Epithelial cell of proximal tubule (primary cell): ENCODE data around the gene DRAXIN. TPM values are rescaled to one million over a fixed set of nuclear protein-coding genes. Genes with fewer than 3 reads are reported as not detected.

Source experiments
- DNase-seq: peaks from one replicate; pipeline ENCODE4 v3.0.0-alpha.2; 2011; ENCODE audit warnings: low read depth
- H3K4me3 ChIP-seq: 2 replicates; pipeline ENCODE4 v1.5.1; 2011; ENCODE audit warnings: low read depth, mild to moderate bottlenecking, low read length
- CTCF ChIP-seq: conservative IDR thresholded peaks from 2 replicates; pipeline ENCODE4 v1.5.1; 2012; ENCODE audit warnings: low read depth, mild to moderate bottlenecking, low read length
- total RNA-seq: library from RNA; depleted of rRNA; stranded (reverse); fragments of >200 nt; gene quantifications from 2 replicates; pipeline ENCODE4 v1.2.3, GENCODE V29; 2015

DRAXIN gene
- total RNA-seq, 1 donor from 2014 or later = 0.12 TPM

DNA sequence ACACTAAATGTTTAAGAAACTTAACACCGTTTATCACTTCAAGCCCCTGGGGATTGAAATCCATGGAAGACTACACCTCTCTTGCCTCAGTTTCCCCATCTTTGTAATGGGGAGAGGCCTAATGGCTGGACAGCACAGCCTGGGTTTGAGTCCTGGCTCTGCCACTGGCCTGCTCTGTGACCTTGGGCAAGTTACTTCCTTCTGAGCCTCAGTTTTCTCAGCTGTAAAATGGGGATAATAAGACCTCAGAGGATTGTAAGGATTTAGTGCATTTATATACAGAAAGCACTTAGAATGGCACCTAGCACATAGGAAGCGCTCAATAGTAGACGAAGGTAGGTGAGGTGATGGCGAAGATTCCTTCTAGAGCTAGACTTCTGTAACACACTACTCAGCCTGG, 50.0 kb downstream of the DRAXIN start:
- no peak overlapping the region for H3K4me3 ChIP-seq
- TF ChIP-seq CTCF = no peak
- DNase-seq = no peak

DNA sequence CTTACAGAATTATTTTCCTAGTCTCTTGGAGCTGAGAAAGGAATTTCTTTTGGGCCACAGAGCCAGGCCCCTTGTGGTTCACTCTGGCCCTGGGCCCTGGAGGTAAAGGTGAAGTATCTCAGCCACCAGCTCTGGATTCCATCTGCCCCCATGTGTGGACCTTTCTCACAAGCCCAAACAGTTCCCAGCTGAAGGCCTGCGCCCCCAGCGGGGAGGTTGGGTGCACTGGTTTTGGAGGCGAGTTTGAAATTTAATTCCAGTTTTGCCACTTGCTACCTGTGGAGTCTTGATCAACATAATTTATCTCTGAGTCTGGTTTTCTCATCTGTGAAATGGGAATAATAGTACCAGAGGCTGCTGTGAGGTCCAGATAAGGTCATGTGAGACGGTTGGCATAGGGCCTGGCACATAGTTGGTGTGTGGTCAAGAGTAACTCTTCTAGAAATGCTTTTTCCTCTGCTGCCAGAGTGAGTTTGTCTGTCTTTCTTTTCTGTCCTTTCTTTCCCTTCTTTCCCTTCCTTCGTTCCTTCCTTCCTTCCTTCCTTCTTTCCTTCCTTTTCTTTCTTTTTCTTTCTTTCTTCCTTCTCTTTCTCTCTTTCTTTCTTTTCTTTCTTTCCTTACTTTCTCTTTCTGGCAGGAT, 50.5 kb downstream of the DRAXIN start:
- no peak for DNase-seq
- TF ChIP-seq CTCF = no peak
- no peak overlapping the region for H3K4me3 ChIP-seq

DNA sequence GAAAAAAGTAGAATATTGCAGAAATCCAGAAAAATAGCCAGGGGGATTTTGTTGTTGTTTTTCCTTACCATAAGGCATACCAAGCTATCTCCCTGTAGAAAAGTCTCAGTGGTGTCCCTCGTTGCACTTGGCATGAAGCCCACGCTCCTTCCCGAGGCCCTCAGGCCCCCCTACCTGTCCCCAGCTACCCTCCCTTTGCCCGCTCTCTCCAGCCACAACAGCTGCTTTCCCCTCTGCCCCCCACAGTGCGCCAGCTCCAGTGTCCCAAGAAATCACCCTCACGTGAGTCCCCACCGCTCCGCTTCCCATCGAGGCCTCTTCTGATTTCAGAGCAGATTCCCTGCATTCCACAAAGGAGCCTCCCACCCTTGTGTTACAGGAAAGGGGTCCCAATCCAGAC, 52.8 kb downstream of the DRAXIN start:
- no peak for TF ChIP-seq CTCF
- H3K4me3 ChIP-seq = no peak overlapping the region
- no peak for DNase-seq

DNA sequence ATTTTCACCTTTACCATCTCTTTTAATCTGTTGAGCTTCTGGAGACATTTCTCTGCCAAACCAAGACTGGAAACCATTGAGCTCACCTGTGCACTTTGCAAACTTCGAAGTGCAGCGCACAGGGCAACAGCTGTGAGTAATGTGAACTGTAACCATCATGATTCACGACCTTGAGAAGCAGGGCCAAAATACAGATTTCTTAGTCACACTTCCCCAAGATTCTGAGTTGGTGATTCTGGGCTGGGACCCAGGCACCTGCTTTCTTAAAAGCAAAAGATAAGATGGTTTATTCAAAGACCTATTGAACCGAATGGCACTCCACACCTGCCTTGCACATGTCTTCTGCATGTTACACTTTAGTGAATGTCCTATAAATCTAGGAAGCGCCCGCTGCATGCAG, 54.6 kb downstream of the DRAXIN start:
- no peak overlapping the region for H3K4me3 ChIP-seq
- TF ChIP-seq CTCF = no peak
- DNase-seq = no peak

- H3K4me3 ChIP-seq = no peak overlapping the region
- DNase-seq = no peak
- no peak for TF ChIP-seq CTCF
These were observed 55.4 kb downstream of the DRAXIN start for GRCh38 chr1:11746795-11747487.

DNA sequence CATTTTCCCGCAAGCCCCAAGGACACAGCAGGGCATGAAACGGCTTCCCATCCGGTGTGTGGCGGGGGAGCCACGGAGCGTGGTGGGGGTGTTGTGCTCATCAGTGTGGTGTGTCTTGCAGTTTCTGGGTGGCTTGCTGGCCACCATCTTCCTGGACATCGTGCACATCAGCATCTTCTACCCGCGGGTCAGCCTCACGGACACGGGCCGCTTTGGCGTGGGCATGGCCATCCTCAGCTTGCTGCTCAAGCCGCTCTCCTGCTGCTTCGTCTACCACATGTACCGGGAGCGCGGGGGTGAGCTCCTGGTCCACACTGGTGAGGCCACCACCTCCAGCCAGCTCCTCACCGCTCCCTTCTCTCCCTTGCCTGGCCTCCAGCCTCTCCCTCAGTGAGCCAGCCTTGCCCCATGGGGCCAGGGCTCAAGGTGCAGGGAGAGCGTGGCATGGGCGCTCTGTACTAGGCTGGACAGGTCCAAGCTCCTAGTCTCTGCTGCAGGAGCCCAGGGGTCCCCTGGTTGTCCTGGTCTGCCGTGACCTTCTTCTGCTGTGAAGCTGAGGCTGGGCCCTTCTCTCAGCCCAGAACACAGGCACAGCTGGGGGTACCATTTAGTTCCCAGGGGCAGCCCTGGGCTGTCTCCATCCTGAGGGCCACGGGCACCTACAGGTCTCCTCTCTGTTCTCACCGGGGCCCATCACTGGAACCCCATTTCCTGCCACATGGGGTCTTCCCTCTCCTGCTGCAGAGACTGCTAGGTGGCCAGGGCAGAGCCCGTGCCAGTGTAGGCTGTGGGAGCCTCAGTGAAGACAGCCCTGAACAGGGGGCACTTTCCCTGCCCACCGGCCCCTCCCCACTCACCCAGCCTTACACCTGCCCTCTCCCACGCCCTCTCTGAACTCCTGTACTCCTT, 57.0 kb downstream of the DRAXIN start:
- H3K4me3 ChIP-seq = no peak overlapping the region
- DNase-seq = no peak
- no peak for TF ChIP-seq CTCF
